NCI-H2196 treated with DMSO at 0.1 percent for 48 hours (cell line): ENCODE data around the gene AANAT.

Experiments used
- DNase-seq: peaks from one replicate; lab custom pipeline; 2025; ENCODE audit not compliant: unreplicated experiment; lab: John Stamatoyannopoulos, UW

Gene AANAT

DNA sequence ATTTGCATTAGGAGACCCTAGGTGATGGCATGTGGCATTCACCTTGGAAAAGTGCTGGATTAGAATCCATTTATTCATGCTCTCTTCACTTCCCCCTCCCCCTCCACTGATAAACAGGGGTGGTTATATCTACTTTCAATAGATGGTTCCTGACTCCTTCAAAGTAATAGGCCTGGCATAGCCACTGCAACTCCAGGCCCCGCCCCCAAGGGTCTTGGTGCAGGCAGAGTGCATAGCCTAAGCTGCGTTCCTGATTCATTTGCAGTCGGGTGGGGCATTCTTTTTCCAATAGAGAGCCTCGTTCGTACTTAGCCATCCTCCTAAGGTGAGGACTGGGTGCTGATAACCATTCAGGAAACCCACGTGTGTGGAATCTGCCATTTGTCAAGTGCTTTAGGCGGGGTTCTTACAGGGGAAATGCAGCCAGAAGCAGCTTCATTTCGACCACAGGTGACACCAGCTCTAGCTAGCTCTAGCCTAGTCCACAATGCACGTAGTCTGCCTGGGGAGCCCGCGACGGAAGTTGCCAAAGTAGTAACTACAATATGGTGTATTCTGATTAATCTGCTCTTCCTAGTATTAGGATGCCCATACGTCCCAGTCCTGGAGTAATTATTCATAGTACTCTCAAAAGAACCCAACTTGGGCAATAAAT is 25.6 kb upstream of the AANAT start:
- no peak for DNase-seq

DNA sequence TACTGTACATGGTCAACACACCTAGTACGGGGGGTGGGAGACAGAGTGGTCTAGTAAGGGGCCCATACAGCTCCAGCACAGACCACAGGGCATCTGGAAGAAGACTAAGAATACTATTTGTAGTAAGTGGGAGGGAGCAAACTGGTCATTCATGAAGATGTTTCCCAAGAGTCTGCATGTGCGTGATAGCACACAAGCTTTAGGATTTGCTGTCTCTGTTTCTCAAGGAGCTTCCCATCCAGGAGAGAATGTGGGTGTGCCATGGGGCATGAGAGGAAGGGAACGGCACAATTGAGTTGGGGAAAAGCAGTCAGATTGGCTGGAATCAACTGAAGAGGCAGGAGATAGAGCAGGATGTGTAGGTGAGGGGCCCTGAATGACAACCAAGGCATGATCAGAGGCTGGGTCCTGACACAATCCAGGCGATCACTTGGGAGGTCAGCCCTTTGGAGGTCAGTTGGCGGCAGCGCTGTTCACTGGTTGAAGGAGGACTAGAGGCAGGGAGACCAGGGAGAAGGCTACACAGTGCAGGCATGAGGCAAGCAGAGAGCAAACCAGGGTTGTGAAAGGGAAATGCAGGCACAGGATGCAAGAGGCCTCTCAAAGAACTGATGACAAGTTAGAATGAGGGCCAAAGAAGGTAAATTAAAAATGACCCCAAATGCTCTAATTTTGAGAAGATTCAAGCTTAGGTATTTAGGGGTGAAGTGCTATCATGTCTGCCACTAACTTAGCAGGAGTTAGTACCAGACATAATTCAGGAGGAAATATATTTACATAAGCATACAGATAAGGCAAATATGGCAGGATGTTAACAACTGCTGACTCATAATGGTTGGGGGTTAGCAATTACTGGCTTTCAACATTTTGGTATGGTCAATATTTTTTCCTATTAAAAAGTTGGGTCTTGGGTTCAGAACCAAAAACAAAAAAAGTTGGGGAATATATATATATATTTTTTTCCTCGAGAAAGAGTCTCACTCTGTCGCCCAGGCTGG is 24.8 kb upstream of the AANAT start:
- no peak for DNase-seq

- DNase-seq = no peak
Measured at GRCh38 chr17:76444518-76445311, 22.7 kb upstream of the AANAT start.

- DNase-seq = no peak
Measured at GRCh38 chr17:76445697-76446448, 21.5 kb upstream of the AANAT start.

GRCh38 chr17:76446449-76447231 is 20.8 kb upstream of the AANAT start:
- DNase-seq = no peak

GRCh38 chr17:76447931-76448652 is 19.3 kb upstream of the AANAT start:
- no peak for DNase-seq

DNA sequence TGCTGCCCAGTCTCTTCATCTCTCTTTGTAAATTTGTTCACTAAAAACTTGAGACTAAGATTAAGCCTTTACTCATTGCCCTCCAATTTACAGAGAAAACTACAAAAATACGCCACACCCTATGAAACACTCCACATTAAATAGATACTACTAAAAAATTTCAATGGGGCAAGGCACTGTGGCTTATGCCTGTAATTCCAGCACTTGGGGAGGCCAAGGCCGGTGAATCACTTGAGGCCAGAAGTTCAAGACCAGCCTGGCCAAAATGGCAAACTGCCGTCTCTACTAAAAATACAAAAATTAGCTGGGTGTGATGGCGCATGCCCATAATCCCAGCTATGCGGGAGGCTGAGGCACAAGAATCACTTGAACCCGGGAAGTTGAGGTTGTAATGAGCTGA is 18.3 kb upstream of the AANAT start:
- no peak for DNase-seq

- no peak for DNase-seq
Measured at GRCh38 chr17:76451506-76451905, 15.9 kb upstream of the AANAT start.

DNA sequence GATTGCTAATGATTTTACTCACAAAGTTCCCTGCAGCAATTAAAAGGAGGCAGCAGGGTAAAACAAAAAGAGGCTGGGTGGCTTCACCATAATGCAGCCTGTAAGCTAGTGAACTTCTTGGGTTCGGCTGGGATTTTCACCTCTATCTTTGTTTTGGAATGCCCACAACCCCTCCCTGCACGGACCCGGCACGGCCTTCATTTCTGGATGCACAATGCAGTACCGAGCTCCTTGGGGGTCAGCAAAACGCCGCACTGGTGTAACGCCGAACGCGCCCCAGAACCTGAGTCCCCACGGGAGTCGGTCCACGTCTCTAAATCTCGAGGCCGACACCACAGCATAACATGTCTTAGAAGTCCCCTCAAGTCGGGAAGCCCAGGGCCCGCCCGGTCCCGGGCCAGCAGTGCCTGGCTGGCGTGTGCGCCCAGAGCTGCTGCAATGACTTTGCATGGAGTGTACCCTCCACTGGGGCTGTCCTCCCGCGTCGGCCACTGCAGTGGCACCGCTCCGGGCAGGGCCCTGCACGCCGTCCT is 15.2 kb upstream of the AANAT start:
- DNase-seq = no peak

- peak; percentile 94 for DNase-seq
Measured at GRCh38 chr17:76452660-76453430, 14.6 kb upstream of the AANAT start, which contains the start of gene UBE2O. Gene UBE2O, minus strand, starts transcription at chr17:76453152. Its CDS starts 11 bp downstream, at chr17:76453141.

DNA sequence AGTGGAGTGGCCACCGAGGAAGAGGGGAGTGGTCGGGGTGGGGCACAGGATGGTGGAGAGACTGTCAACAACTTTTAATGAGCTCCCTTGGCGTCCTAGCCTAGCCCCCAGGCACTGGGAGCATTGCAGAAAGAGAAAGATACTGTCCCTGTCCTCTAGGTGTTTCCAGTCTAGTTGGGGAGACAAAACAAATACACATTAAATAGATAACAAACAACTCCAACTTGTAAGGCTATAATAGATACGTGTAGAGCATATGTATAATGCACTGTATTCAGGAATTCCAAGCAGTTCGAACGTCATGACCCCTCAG is 14.0 kb upstream of the AANAT start:
- DNase-seq = no peak

- peak; percentile 49 for DNase-seq
Measured at GRCh38 chr17:76458580-76459490, 8.6 kb upstream of the AANAT start.

- DNase-seq = no peak
Measured at GRCh38 chr17:76459674-76460073, 7.7 kb upstream of the AANAT start.

- no peak for DNase-seq
Measured at GRCh38 chr17:76461765-76462555, 5.4 kb upstream of the AANAT start.

GRCh38 chr17:76462556-76463290 is 4.7 kb upstream of the AANAT start:
- DNase-seq = no peak

DNA sequence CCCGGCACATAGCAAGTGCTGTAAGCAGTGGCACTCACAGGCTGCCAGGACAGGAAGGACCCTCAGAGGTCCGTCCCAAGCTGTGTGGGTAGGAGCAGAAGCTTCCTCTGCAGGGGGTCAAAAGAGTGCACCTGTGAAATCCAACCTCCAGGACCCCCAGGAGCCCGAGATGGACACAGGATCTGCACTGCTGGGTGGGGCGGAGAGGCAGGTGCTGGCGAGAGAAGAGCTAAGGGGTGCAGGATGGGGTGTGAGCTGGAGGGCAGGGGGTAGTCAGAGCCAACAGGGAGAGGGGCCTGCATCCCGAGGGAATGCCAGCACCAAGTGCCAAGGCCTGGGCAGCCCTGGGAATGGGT is 650 bp upstream of the AANAT start:
- DNase-seq = no peak
